Breast epithelium (tissue), 4 donors: ENCODE measurements around the gene SFXN3. TPM values are rescaled to one million over a fixed set of nuclear protein-coding genes. Genes with fewer than 3 reads are reported as not detected.

Experiments
- DNase-seq, 2 donors: peaks; one replicate each; pipeline ENCODE4 v3.0.0-alpha.2; 2019; ENCODE audit warnings: low spot score in 2 of 2
- H3K27ac ChIP-seq, 2 donors: fragments of 200-600 bp; sonication (generic) in 1 of 2; one replicate each; pipeline ENCODE4 v1.5.1; 2016 to 2019; ENCODE audit warnings: mild to moderate bottlenecking in 1 of 2
- H3K27me3 ChIP-seq, 2 donors: fragments of 200-600 bp; sonication (generic) in 1 of 2; one replicate each; pipeline versions ENCODE4 v1.5.1 to v1.6.0; 2017 to 2019; ENCODE audit warnings: control low read depth in 1 of 2, mild to moderate bottlenecking in 1 of 2
- H3K36me3 ChIP-seq: fragments of 200-600 bp; one replicate; pipeline ENCODE4 v1.5.1; 2019
- H3K4me1 ChIP-seq, 2 donors: fragments of 200-600 bp; sonication (generic); one replicate each; pipeline ENCODE4 v1.5.1; 2016 to 2019; ENCODE audit warnings: control low read depth in 1 of 2
- H3K4me3 ChIP-seq, 3 donors: fragments of 200-600 bp; sonication (generic); 1 replicate in 2 of 3; 2 replicates in 1 of 3; pipeline ENCODE4 v1.5.1; 2016 to 2019; ENCODE audit warnings: mild to moderate bottlenecking in 3 of 3, moderate library complexity in 2 of 3
- H3K9me3 ChIP-seq, 2 donors: fragments of 200-600 bp; sonication (generic) in 1 of 2; one replicate each; pipeline ENCODE4 v1.5.1; 2016 to 2019; ENCODE audit warnings: control low read depth in 1 of 2
- CTCF ChIP-seq, 3 donors: fragments of 450-650 bp; IDR thresholded peaks; one replicate each; pipeline ENCODE4 v1.5.1; 2016 to 2017; ENCODE audit warnings: antibody characterized with exemption in 3 of 3, mild to moderate bottlenecking in 3 of 3, moderate library complexity in 3 of 3
- POLR2A ChIP-seq: fragments of 450-650 bp; IDR thresholded peaks from one replicate; pipeline ENCODE4 v1.6.1; 2016; ENCODE audit warnings: antibody characterized with exemption, mild to moderate bottlenecking, moderate library complexity
- POLR2AphosphoS5 ChIP-seq, 3 donors: sonication (generic); formaldehyde crosslinking; IDR thresholded peaks; one replicate each; pipeline ENCODE4 v1.6.1; 2017; ENCODE audit warnings: antibody characterized with exemption in 3 of 3
- intact Hi-C: fragments of 100-400 bp; cut with DNase I; formaldehyde crosslinking; loops from one replicate; pipeline ENCODE4 v1.15.1; 2023; ENCODE audit warnings: low total_unique reads
- total RNA-seq, 3 donors: library from RNA; depleted of rRNA; stranded (reverse); fragments of >200 nt; gene quantifications; one replicate each; pipeline ENCODE4 v1.1.0, GENCODE V29; 2016

SFXN3 gene
- total RNA-seq, 3 donors from 2014 or later = 63.7 to 90.4 (median 75.7) TPM

GRCh38 chr10:101052285-101052684, 21.3 kb downstream of the SFXN3 start:
- intact Hi-C loops = no loop called here
- no peak for DNase-seq
- Histone ChIP-seq H3K36me3 (no peaks in the 10 kb centered on the region), H3K27ac (no peak overlapping the region), H3K9me3 (no peaks in the 10 kb centered on the region), H3K4me1 (peaks cover 0 to 10% of the 10 kb centered on the region in 2 donors), H3K4me3 (no peak overlapping the region), H3K27me3 (peaks cover 0 to 32% of the 10 kb centered on the region in 2 donors)
- no peak for TF ChIP-seq CTCF (IDR thresholded peaks at IDR 0.05)
- TF ChIP-seq POLR2A = no peak
- no peak for TF ChIP-seq POLR2AphosphoS5 (IDR thresholded peaks at IDR 0.05)

GRCh38 chr10:101053516-101053915, 22.5 kb downstream of the SFXN3 start:
- H3K4me1 ChIP-seq = peaks cover 0 to 10% of the 10 kb centered on the region in 2 donors
- intact Hi-C loops = no loop called here
- H3K27me3 ChIP-seq = peaks cover 0 to 25% of the 10 kb centered on the region in 2 donors
- H3K9me3 ChIP-seq = no peaks in the 10 kb centered on the region
- no peak overlapping the region for H3K4me3 ChIP-seq
- H3K36me3 ChIP-seq = no peaks in the 10 kb centered on the region
- DNase-seq = no peak
- H3K27ac ChIP-seq = no peak overlapping the region
- TF ChIP-seq POLR2AphosphoS5 (IDR thresholded peaks at IDR 0.05) (no peak), POLR2A (no peak), CTCF (IDR thresholded peaks at IDR 0.05) (no peak)

GRCh38 chr10:101054351-101054750, 23.3 kb downstream of the SFXN3 start:
- peaks cover 0 to 16% of the 10 kb centered on the region in 2 donors for H3K27me3 ChIP-seq
- H3K27ac ChIP-seq = no peak overlapping the region
- TF ChIP-seq CTCF (IDR thresholded peaks at IDR 0.05) (no peak), POLR2A (no peak), POLR2AphosphoS5 (IDR thresholded peaks at IDR 0.05) (no peak)
- no peak overlapping the region for H3K4me3 ChIP-seq
- DNase-seq = no peak
- intact Hi-C loops = no loop called here
- no peaks in the 10 kb centered on the region for H3K9me3 ChIP-seq
- H3K4me1 ChIP-seq = peaks cover 0 to 10% of the 10 kb centered on the region in 2 donors
- no peaks in the 10 kb centered on the region for H3K36me3 ChIP-seq

DNA sequence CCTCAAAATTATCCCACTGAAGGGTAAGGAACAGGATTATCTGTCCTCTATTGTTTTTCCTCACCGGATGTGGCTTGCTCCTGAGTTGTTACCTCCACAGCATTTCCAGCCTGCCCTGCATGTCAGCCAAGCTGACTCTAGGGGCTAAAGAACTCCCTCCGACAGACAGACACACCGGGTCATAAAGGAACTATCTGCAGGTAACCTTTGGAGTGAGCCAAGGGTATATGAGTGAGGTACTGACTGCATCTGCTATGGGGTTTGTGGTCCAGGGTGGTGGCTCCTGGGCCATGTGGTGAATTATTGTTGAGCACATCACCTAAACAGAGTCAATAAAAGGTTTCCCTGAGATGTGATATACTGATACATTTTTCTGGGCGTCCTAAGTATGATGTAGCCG, 23.8 kb downstream of the SFXN3 start:
- intact Hi-C loops = no loop called here
- no peak for TF ChIP-seq POLR2AphosphoS5 (IDR thresholded peaks at IDR 0.05)
- no peak for TF ChIP-seq POLR2A
- no peak for TF ChIP-seq CTCF (IDR thresholded peaks at IDR 0.05)
- no peak for DNase-seq
- H3K9me3 ChIP-seq = no peaks in the 10 kb centered on the region
- no peak overlapping the region for H3K4me3 ChIP-seq
- no peaks in the 10 kb centered on the region for H3K36me3 ChIP-seq
- H3K27ac ChIP-seq = no peak overlapping the region
- peaks cover 0 to 9% of the 10 kb centered on the region in 2 donors for H3K4me1 ChIP-seq
- peaks cover 0 to 11% of the 10 kb centered on the region in 2 donors for H3K27me3 ChIP-seq

GRCh38 chr10:101055411-101055810, 24.4 kb downstream of the SFXN3 start:
- DNase-seq = no peak
- peaks cover 0 to 4% of the 10 kb centered on the region in 2 donors for H3K4me1 ChIP-seq
- H3K27ac ChIP-seq = no peak overlapping the region
- H3K4me3 ChIP-seq = no peak overlapping the region
- peaks cover 0 to 6% of the 10 kb centered on the region in 2 donors for H3K27me3 ChIP-seq
- TF ChIP-seq POLR2A (no peak), POLR2AphosphoS5 (IDR thresholded peaks at IDR 0.05) (no peak), CTCF (IDR thresholded peaks at IDR 0.05) (no peak)
- H3K9me3 ChIP-seq = no peaks in the 10 kb centered on the region
- intact Hi-C loops = no loop called here
- H3K36me3 ChIP-seq = no peaks in the 10 kb centered on the region
